T-helper 1 cell treated with Interleukin-12 subunit alpha and Interleukin-12 subunit beta and Interleukin-4 antibody, amounts not matched to agents 30 μg/mL and 1 μg/mL, for 36 hours (primary cell): ENCODE measurements around the gene NTRK2.

Experiments used
- H3K27ac Mint-ChIP-seq: one replicate; pipeline ENCODE4 v1.8.0; 2021; ENCODE audit warnings: mild to moderate bottlenecking, mixed read lengths
- H3K27me3 Mint-ChIP-seq: one replicate; pipeline ENCODE4 v1.8.0; 2021; ENCODE audit warnings: low read depth, mixed read lengths
- H3K36me3 Mint-ChIP-seq: one replicate; pipeline ENCODE4 v1.8.0; 2021; ENCODE audit warnings: low read depth, mixed read lengths
- H3K4me1 Mint-ChIP-seq: one replicate; pipeline ENCODE4 v1.8.0; 2021; ENCODE audit warnings: low read depth, mixed read lengths
- H3K4me3 Mint-ChIP-seq: one replicate; pipeline ENCODE4 v1.8.0; 2021; ENCODE audit warnings: mild to moderate bottlenecking, moderate library complexity, mixed read lengths
- H3K9me3 Mint-ChIP-seq: one replicate; pipeline ENCODE4 v1.8.0; 2021; ENCODE audit warnings: mixed read lengths

Gene NTRK2

DNA sequence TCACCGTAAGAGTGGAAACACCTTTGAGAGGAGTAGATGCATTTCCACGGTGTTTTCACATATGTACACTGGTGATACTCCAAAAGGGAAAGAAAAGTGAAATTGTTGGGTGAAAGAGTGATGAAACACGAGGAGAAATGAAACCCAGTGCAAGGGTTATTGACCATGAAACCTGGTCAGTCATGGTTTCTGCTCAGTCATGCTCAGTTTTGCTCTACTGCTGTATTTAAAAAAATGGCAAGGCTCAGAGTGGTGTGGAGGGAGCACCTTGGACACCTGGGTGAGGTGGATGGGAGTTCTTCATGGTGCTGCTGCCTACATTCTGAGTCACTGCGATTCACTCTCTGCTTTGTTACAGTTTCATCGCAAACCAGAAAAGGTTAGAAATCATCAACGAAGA is 32.3 kb downstream of the NTRK2 start:
- Mint-ChIP-seq H3K4me3 (no peak overlapping the region), H3K36me3 (peaks cover 3% of the 10 kb centered on the region), H3K27me3 (peaks cover 22% of the 10 kb centered on the region), H3K9me3 (no peaks in the 10 kb centered on the region), H3K4me1 (peaks cover 8% of the 10 kb centered on the region), H3K27ac (no peak overlapping the region)

DNA sequence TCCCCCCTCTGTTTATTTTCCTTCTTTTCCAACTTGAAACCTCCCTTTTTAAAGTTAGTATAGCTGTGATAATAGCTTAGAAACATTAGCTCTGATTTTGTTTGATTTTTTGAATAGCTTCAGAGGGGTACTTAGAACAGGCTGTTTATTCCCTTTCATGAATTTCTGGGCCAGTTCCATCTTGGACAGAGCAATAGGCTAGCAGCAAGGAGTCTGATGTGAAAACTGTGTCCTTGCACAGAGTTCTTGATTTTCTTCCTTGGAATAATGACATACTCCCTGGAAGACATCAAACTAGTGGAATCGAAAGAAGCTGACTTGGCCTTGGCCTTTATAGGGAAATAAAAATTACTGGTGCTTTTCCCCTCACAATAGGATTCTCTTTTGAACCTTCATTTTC is 32.9 kb downstream of the NTRK2 start:
- peaks cover 22% of the 10 kb centered on the region for H3K27me3 Mint-ChIP-seq
- peaks cover 10% of the 10 kb centered on the region for H3K4me1 Mint-ChIP-seq
- peaks cover 3% of the 10 kb centered on the region for H3K36me3 Mint-ChIP-seq
- no peak overlapping the region for H3K27ac Mint-ChIP-seq
- H3K9me3 Mint-ChIP-seq, result no peaks in the 10 kb centered on the region
- no peak overlapping the region for H3K4me3 Mint-ChIP-seq

DNA sequence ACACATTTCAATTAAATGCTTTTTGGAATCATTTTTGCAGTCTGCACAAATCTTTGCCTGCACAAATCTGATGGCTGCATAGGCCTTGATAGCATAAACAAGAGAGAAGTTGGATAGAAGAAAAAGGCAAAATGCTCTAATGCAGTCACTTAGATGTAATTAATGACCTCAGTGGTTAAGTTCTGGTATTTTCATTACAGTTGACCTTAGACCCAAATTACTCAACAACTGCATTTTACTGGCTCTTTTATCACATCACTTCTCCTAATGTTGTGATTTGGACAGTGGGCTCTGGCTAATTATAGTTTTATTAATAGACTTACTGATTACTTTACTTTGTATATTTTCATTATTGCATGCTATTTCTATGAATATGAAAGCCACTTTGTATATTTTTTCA is 34.3 kb downstream of the NTRK2 start:
- Mint-ChIP-seq H3K36me3 (peaks cover 3% of the 10 kb centered on the region), H3K4me3 (no peak overlapping the region), H3K9me3 (no peaks in the 10 kb centered on the region), H3K4me1 (peaks cover 16% of the 10 kb centered on the region), H3K27me3 (peaks cover 19% of the 10 kb centered on the region), H3K27ac (no peak overlapping the region)

DNA sequence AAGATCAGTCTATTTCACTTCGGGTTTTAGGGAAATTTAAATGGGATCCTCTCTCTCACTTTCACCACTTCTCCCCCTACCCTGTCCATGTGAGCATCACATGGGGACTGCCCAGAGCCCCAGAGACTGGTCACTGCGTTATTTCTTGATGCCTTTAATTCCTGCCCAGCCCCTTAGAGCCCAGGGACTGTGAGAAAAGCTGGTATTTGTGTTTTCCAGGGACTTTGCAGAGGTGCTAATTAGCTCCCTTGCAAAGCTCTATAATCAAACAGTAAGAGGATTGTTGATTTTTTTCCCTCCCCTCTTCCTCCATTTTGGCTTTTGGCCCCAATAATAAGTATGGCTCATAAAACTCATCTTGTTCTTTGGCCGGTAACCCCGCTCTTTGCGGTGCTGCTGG is 35.6 kb downstream of the NTRK2 start:
- Mint-ChIP-seq H3K36me3 (peaks cover 3% of the 10 kb centered on the region), H3K27me3 (peaks cover 19% of the 10 kb centered on the region), H3K27ac (no peak overlapping the region), H3K4me3 (no peak overlapping the region), H3K9me3 (no peaks in the 10 kb centered on the region), H3K4me1 (peaks cover 26% of the 10 kb centered on the region)

GRCh38 chr9:84708400-84708799 is 38.9 kb downstream of the NTRK2 start:
- no peak overlapping the region for H3K4me3 Mint-ChIP-seq
- no peaks in the 10 kb centered on the region for H3K36me3 Mint-ChIP-seq
- no peak overlapping the region for H3K27ac Mint-ChIP-seq
- H3K9me3 Mint-ChIP-seq, result no peaks in the 10 kb centered on the region
- H3K27me3 Mint-ChIP-seq, result peaks cover 11% of the 10 kb centered on the region
- H3K4me1 Mint-ChIP-seq, result peaks cover 24% of the 10 kb centered on the region

DNA sequence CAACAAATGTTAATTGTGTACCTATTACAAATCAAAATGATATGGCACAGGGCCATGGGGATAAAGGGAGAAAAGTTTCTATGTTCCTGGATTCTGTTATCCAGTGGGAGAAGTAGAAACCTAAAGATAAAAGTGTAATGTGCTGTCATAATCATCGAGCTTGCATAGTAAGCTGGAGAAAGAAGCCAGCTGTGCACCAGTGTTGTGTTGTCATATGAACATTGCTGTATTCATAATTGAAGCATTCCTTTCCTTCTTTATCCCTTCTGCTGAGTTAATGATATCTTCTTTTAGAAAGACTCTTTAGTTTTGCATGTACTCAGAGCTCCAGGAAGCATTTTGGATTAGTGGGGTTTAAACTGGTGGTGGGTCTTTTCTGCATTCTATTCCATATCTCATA is 39.5 kb downstream of the NTRK2 start:
- H3K27me3 Mint-ChIP-seq, result peaks cover 15% of the 10 kb centered on the region
- peaks cover 24% of the 10 kb centered on the region for H3K4me1 Mint-ChIP-seq
- H3K4me3 Mint-ChIP-seq, result no peak overlapping the region
- no peak overlapping the region for H3K27ac Mint-ChIP-seq
- peaks cover 2% of the 10 kb centered on the region for H3K36me3 Mint-ChIP-seq
- H3K9me3 Mint-ChIP-seq, result no peaks in the 10 kb centered on the region

DNA sequence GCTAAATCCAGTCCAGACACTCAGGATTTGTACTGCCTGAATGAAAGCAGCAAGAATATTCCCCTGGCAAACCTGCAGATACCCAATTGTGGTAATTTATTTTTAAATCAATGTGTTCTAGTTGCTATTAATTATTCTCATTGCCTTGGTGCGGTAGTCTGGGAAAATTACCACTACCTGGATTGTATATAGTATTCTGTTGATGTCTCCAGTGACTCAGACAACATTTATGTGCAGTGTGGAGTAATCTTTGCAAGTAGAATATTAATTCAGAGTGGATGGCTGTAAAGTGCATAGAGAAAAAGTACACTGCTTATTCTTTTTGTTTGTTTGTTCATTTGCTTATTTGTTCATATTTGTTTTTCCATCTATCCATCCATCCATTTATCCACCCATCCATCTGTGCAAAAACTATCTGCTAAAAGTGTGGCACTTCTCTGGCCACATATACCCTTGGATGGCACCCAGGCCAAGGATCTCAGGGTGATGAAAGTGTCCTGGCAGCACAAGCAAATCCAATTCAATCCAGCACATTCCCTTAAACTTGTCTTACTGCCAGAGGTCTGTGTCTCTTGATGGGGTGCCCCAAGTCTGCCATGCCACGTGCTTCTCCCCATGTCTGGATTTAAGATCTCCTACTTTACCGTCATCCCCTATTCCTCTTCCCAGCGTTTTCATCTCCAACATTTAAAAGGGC is 41.3 kb downstream of the NTRK2 start:
- no peaks in the 10 kb centered on the region for H3K9me3 Mint-ChIP-seq
- no peak overlapping the region for H3K4me3 Mint-ChIP-seq
- H3K27ac Mint-ChIP-seq, result no peak overlapping the region
- H3K27me3 Mint-ChIP-seq, result peaks cover 18% of the 10 kb centered on the region
- peaks cover 24% of the 10 kb centered on the region for H3K4me1 Mint-ChIP-seq
- H3K36me3 Mint-ChIP-seq, result peaks cover 5% of the 10 kb centered on the region

- no peak overlapping the region for H3K27ac Mint-ChIP-seq
- H3K36me3 Mint-ChIP-seq, result peaks cover 5% of the 10 kb centered on the region
- H3K4me3 Mint-ChIP-seq, result no peak overlapping the region
- H3K9me3 Mint-ChIP-seq, result no peaks in the 10 kb centered on the region
- H3K27me3 Mint-ChIP-seq, result peaks cover 18% of the 10 kb centered on the region
- peaks cover 24% of the 10 kb centered on the region for H3K4me1 Mint-ChIP-seq
Measured at GRCh38 chr9:84711398-84711777, 41.9 kb downstream of the NTRK2 start.

DNA sequence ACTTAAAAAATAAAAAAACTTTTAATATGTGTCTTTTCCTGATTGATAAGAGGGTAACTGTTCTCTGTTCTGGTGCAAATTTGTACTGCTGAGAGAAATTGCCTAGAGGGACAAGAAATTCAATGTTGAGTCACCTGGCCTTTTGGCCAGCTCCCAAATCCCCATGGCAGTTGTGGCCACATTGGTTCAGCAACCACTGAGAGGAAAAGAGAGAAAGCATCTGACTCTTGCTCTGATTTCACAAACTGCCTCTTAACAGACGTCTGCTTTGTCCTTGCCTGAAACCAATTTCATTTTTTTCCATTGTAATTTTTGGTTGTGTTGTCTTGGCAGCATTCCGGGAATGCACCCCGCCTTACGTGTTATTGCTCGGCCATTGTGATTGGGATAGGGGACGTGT is 42.4 kb downstream of the NTRK2 start:
- Mint-ChIP-seq H3K4me1 (peaks cover 28% of the 10 kb centered on the region), H3K4me3 (no peak overlapping the region), H3K27ac (no peak overlapping the region), H3K36me3 (peaks cover 7% of the 10 kb centered on the region), H3K9me3 (no peaks in the 10 kb centered on the region), H3K27me3 (peaks cover 21% of the 10 kb centered on the region)

DNA sequence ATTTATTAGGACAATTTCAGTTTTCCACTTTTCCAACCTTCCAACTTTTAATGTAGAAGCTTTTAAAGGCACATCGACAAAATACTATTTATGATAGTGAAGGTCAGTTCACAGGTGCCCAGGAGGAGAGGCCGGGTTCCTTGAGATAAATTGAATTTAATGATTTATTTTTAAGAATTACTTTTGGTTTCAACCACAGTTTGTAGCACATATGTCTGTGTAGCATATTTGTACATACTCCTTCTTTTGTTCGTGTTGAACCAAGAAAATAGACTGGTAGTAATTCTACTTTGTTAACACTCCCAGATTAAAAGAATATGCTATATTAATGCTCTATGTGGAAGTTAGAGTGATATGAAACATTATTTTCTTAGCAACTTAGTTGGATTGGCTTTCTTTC is 46.7 kb downstream of the NTRK2 start:
- peaks cover 28% of the 10 kb centered on the region for H3K27me3 Mint-ChIP-seq
- H3K4me1 Mint-ChIP-seq, result peaks cover 6% of the 10 kb centered on the region
- no peak overlapping the region for H3K27ac Mint-ChIP-seq

GRCh38 chr9:84718476-84718875 is 48.9 kb downstream of the NTRK2 start:
- no peaks in the 10 kb centered on the region for H3K9me3 Mint-ChIP-seq
- no peak overlapping the region for H3K27ac Mint-ChIP-seq
- no peak overlapping the region for H3K4me3 Mint-ChIP-seq
- H3K36me3 Mint-ChIP-seq, result peaks cover 7% of the 10 kb centered on the region
- H3K27me3 Mint-ChIP-seq, result peaks cover 32% of the 10 kb centered on the region
- peaks cover 4% of the 10 kb centered on the region for H3K4me1 Mint-ChIP-seq

More for the DNA sequence above, 46.7 kb downstream of the NTRK2 start:
- H3K4me3 Mint-ChIP-seq, result no peak overlapping the region
- H3K36me3 Mint-ChIP-seq, result peaks cover 7% of the 10 kb centered on the region
- H3K9me3 Mint-ChIP-seq, result no peaks in the 10 kb centered on the region

- no peak overlapping the region for H3K27ac Mint-ChIP-seq
- H3K9me3 Mint-ChIP-seq, result no peaks in the 10 kb centered on the region
- H3K36me3 Mint-ChIP-seq, result no peaks in the 10 kb centered on the region
- peaks cover 29% of the 10 kb centered on the region for H3K27me3 Mint-ChIP-seq
- no peaks in the 10 kb centered on the region for H3K4me1 Mint-ChIP-seq
- no peak overlapping the region for H3K4me3 Mint-ChIP-seq
Measured at GRCh38 chr9:84722388-84722989, 53.0 kb downstream of the NTRK2 start.

GRCh38 chr9:84723426-84723825 is 53.9 kb downstream of the NTRK2 start:
- no peaks in the 10 kb centered on the region for H3K4me1 Mint-ChIP-seq
- no peak overlapping the region for H3K27ac Mint-ChIP-seq
- H3K27me3 Mint-ChIP-seq, result peaks cover 30% of the 10 kb centered on the region
- no peak overlapping the region for H3K4me3 Mint-ChIP-seq
- H3K36me3 Mint-ChIP-seq, result no peaks in the 10 kb centered on the region
- H3K9me3 Mint-ChIP-seq, result no peaks in the 10 kb centered on the region

GRCh38 chr9:84731696-84732095 is 62.2 kb downstream of the NTRK2 start:
- Mint-ChIP-seq H3K4me1 (no peaks in the 10 kb centered on the region), H3K36me3 (no peaks in the 10 kb centered on the region), H3K27ac (no peak overlapping the region), H3K4me3 (no peak overlapping the region), H3K27me3 (peaks cover 23% of the 10 kb centered on the region), H3K9me3 (peaks cover 8% of the 10 kb centered on the region)

- H3K4me1 Mint-ChIP-seq, result no peaks in the 10 kb centered on the region
- H3K36me3 Mint-ChIP-seq, result no peaks in the 10 kb centered on the region
- H3K9me3 Mint-ChIP-seq, result peaks cover 8% of the 10 kb centered on the region
- peaks cover 7% of the 10 kb centered on the region for H3K27me3 Mint-ChIP-seq
- H3K4me3 Mint-ChIP-seq, result no peak overlapping the region
- no peak overlapping the region for H3K27ac Mint-ChIP-seq
Measured at GRCh38 chr9:84736081-84736480, 66.6 kb downstream of the NTRK2 start.
